Measurements from ENCODE around the gene ZNF844.
"Not testable (repeated sequence)": the region's sequence is repeated elsewhere in the genome, so short reads cannot be mapped to it uniquely, and the experiment has no call there.

The ZNF844 gene

GRCh38 chr19:12064590-12065538 lies at the start of gene ZNF844:
ZNF844 (plus strand) TSS chr19:12064731; CDS start chr19:12064874, 143 bp downstream.
- DNase-seq, result peak; percentile 97

- DNase-seq, result no peak
Observed at GRCh38 chr19:12015015-12015752, 49.3 kb upstream of the ZNF844 start.

- peak; percentile 8 for DNase-seq
Observed at GRCh38 chr19:12015753-12016116, 48.8 kb upstream of the ZNF844 start.

- peak; percentile 8 for DNase-seq
Observed at GRCh38 chr19:12034198-12034597, 30.3 kb upstream of the ZNF844 start.

- DNase-seq, result peak; percentile 48
Observed at GRCh38 chr19:12034620-12035019, 29.9 kb upstream of the ZNF844 start.

- peak; percentile 98 for DNase-seq
Observed at GRCh38 chr19:12035220-12036172, 29.0 kb upstream of the ZNF844 start, which contains the start of gene ZNF433. ZNF433 (minus strand) TSS chr19:12035679; CDS start chr19:12035539, 140 bp downstream.

GRCh38 chr19:12042893-12043292 lies 21.6 kb upstream of the ZNF844 start:
- DNase-seq, result no peak

- no peak for DNase-seq
Observed at GRCh38 chr19:12043752-12044422, 20.6 kb upstream of the ZNF844 start.

GRCh38 chr19:12047868-12048267 lies 16.7 kb upstream of the ZNF844 start:
- no peak for DNase-seq

GRCh38 chr19:12052091-12052496 lies 12.4 kb upstream of the ZNF844 start:
- peak; percentile 65 for DNase-seq

- DNase-seq, result peak; percentile 97
Observed at GRCh38 chr19:12052497-12053169, 11.9 kb upstream of the ZNF844 start, which contains the start of gene ZNF878. ZNF878 (minus strand) TSS chr19:12052961; CDS start chr19:12052801, 160 bp downstream.

- DNase-seq, result no peak
Observed at GRCh38 chr19:12055784-12056183, 8.7 kb upstream of the ZNF844 start.

GRCh38 chr19:12075538-12076139 lies 11.1 kb downstream of the ZNF844 start:
- no peak for DNase-seq

- not testable (repeated sequence) for DNase-seq
Observed at GRCh38 chr19:12076331-12076730, 11.8 kb downstream of the ZNF844 start.

GRCh38 chr19:12077375-12077774 lies 12.8 kb downstream of the ZNF844 start:
- DNase-seq, result no peak

GRCh38 chr19:12083336-12083735 lies 18.8 kb downstream of the ZNF844 start:
- not testable (repeated sequence) for DNase-seq

- DNase-seq, result no peak
Observed at GRCh38 chr19:12085074-12085818, 20.7 kb downstream of the ZNF844 start.

- peak; percentile 89 for DNase-seq
Observed at GRCh38 chr19:12090807-12091206, 26.3 kb downstream of the ZNF844 start.

GRCh38 chr19:12092065-12092867 lies 27.7 kb downstream of the ZNF844 start:
- DNase-seq, result peak; percentile 96

Data from eye (tissue), 1 donor.